ENCODE results near the gene ZDHHC14.

Gene ZDHHC14

DNA sequence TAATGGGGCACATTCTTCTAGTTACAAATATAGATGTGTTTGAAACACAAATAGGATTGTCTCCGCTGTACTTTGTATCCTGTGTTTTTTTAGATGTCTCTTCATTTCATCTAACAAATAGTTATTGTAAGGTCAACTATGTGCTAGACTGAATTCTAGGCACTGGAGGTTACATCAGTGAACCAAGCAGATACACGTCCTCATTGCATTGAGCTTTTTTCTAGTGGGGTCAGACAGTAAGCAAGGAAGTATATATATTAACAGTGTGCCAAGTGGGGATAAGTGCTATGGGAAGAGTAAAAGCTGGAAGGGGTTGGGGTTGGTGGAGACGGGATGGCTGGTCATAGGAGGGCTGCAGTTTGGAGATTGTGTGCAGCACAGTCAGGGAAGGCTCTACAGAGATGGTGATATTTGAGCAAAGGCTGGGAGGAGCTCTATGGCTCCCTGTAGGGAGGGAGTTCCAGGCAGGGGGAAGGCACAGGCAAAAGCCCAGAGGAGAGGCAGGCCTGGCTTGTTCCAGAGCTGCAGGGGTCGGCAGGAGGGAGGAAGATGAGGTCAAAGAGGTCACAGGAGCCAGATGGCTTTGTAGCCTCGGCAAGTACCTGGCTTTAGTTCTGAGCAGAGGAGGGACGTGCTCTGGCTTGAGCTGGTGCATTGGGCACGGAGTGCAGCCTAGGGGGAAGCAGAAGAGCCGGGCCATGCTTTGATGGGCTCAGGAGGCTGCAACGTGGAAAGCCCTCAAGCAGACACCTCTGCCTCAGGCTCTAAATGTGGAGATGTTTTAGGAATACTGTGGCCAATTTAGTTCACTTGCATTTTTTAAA, 152.3 kb downstream of the ZDHHC14 start:
- TF ChIP-seq, protein P1, sequence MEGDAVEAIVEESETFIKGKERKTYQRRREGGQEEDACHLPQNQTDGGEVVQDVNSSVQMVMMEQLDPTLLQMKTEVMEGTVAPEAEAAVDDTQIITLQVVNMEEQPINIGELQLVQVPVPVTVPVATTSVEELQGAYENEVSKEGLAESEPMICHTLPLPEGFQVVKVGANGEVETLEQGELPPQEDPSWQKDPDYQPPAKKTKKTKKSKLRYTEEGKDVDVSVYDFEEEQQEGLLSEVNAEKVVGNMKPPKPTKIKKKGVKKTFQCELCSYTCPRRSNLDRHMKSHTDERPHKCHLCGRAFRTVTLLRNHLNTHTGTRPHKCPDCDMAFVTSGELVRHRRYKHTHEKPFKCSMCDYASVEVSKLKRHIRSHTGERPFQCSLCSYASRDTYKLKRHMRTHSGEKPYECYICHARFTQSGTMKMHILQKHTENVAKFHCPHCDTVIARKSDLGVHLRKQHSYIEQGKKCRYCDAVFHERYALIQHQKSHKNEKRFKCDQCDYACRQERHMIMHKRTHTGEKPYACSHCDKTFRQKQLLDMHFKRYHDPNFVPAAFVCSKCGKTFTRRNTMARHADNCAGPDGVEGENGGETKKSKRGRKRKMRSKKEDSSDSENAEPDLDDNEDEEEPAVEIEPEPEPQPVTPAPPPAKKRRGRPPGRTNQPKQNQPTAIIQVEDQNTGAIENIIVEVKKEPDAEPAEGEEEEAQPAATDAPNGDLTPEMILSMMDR (conservative IDR thresholded peaks at IDR 0.05; ENCODE audit: low read depth, low read length): no peak
- no peak for DNase-seq (ENCODE audit: low read depth)
- no peak overlapping the region for H3K4me3 ChIP-seq (ENCODE audit: low read length)

DNA sequence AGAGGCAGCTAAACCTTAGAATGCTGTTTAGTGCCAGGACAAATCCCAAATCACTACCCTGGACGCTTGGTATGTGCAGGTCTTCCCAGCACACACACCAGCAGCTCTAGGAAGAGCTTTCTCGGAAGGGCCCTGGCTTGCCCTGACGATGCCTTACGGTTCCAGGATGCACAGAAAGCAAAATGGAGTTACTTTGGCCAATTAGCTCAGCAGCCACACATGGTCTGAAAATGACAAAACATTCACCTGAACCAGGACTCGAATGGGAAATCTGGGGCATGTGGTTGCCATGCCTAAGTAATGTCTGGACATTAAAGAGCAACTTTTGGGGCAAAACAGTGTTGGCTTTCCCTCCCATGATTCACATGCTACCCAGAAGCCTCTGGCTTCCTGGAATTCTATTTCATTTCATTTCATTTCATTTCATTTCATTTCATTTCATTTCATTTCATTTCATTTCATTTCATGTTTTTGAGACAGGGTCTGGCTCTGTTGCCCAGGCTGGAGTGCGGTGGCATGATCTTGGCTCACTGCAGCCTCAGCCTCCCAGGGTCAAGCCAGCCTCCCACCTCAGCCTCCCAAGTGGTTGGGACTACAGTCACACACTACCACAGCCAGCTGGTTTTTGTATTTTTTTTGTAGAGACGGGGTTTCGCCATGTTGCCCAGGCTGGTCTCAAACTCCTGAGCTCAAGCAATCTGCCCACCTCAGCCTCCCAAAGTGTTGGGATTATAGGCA, 153.3 kb downstream of the ZDHHC14 start:
- DNase-seq (ENCODE audit: low read depth): no peak
- no peak overlapping the region for H3K4me3 ChIP-seq (ENCODE audit: low read length)
- TF ChIP-seq, protein P1 (conservative IDR thresholded peaks at IDR 0.05; ENCODE audit: low read depth, low read length): no peak

DNA sequence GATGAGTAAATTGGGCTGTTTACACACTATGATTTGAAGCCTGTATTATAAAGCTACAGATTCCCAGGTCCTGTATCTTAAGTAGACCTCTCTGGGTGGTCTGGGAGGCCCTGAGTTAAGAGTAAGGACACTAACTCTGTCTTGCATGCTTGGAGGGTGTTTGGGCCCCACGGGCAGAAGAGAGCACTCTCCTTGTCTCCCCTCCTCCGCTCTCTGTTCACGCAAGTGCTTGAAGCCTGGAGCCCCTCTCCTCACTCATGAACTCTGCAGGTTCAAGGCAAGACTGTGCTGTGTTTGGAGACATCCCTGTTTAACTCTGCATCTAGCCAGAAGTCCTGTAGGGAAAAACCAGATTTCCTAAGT, 154.0 kb downstream of the ZDHHC14 start:
- TF ChIP-seq, protein P1 (conservative IDR thresholded peaks at IDR 0.05; ENCODE audit: low read depth, low read length): no peak
- DNase-seq (ENCODE audit: low read depth): no peak

DNA sequence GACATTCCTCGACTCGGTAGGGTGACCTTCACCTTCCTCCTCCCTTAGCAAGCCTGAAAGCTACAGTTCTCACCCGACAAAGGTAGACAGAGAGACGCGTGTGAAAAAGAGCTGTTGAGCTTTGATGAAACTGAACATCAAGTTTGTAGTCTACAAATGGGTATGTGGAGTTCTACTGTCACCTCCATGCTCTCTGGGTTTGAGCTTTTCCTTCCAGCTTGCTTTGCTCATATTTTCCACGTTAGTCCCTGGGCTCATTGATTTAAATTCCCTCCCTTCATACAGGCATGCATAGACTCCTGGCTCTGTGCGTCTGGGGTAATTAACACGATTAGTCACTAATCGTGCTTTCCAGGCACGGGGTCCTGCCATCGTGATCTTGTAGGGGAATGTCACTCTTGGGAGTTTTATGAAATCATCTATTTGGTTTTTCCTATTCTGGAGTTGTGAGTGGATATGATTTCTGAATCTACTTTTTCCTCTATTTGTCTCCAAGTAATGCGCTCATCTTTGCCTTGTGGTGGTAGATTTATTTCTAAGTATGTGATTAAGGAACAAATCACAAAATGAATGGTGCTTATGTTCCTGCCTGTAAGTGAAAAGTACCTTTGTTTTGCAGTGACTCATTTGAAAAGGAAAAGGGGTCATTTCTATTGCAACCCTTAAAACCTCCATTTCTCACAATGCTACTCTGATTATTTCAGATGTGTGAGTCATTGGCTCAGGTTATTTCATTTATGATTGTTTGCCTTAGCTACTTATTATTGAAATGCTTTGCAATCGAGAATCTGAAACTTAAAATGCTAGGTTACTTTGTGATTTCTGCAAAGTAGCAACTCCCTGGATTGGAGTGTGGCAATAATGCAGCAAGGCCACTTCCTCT, 154.6 kb downstream of the ZDHHC14 start:
- TF ChIP-seq, protein P1 (conservative IDR thresholded peaks at IDR 0.05; ENCODE audit: low read depth, low read length): no peak
- peak; percentile 88 for DNase-seq (ENCODE audit: low read depth)
- H3K4me3 ChIP-seq (ENCODE audit: low read length): peak overlapping the region; percentile 26

More for the DNA sequence above, 154.0 kb downstream of the ZDHHC14 start:
- H3K4me3 ChIP-seq (ENCODE audit: low read length): peak overlapping the region; percentile 26

DNA sequence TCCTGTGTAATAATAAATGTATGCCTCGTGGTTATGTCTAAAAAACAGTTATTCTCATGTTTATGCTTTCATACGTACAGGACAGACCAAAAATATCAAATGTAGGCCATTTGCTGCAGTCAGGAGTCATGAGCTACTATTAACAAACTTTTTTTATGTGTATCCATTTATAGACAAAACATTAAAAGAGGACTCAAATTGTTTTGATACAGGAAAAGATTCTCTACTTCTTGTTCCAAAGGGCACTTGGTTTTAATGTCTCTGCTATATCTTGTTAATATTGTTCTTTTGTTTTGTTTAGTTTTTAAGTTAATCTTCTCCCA, 155.2 kb downstream of the ZDHHC14 start:
- no peak overlapping the region for H3K4me3 ChIP-seq (ENCODE audit: low read length)
- DNase-seq (ENCODE audit: low read depth): no peak
- TF ChIP-seq, protein P1 (conservative IDR thresholded peaks at IDR 0.05; ENCODE audit: low read depth, low read length): no peak

DNA sequence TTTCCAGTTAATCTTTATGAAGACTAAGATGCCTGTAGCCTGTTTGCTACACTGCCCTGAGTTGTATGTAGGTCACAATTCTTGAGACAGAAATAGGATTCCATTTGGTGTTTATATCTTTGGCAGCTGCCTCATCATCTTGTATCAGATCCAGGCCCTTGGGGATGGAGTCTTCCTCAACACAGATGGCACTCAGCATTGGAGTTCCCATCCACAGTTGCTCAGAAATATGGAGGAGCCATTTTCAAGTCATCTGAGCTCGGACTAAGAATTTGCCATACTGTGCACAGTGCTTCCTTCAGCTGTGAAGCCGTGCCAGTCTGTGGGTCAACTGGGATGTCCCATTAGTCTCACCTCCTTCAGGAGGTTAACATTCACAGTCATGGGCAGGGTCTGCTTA, 156.6 kb downstream of the ZDHHC14 start:
- TF ChIP-seq, protein P1 (conservative IDR thresholded peaks at IDR 0.05; ENCODE audit: low read depth, low read length): no peak
- no peak for DNase-seq (ENCODE audit: low read depth)

More for the DNA sequence above, 156.6 kb downstream of the ZDHHC14 start:
- H3K4me3 ChIP-seq (ENCODE audit: low read length): no peak overlapping the region

Data from retinal pigment epithelial cell (primary cell).